WTC11 (cell line): ENCODE measurements around the gene EML6. TPM values are rescaled to one million over a fixed set of nuclear protein-coding genes. Genes with fewer than 3 reads are reported as not detected.

Experiments
- ATAC-seq: fragments of 200-7000 bp; cut with Tn5 transposase; 2 replicates; pipeline ENCODE4 v1.10.0; 2021; ENCODE audit warnings: mild to moderate bottlenecking, moderate library complexity
- CTCF ChIA-PET: fragments of 300-600 bp; sonication (Branson Sonifier 250); formaldehyde crosslinking; loops from one replicate; lab custom pipeline; 2021; ENCODE audit warnings: antibody characterized with exemption; lab: Charles Lee
- POLR2A ChIA-PET: fragments of 350-600 bp; sonication (Branson Sonifier 250); formaldehyde crosslinking; loops from one replicate; lab custom pipeline; 2021; ENCODE audit warnings: antibody characterized with exemption; lab: Charles Lee
- DNase-seq: peaks from one replicate; pipeline ENCODE4 v3.0.0; 2021; ENCODE audit warnings: low spot score
- H3K27ac Mint-ChIP-seq: 2 replicates; pipeline ENCODE4 v1.8.0; 2021; ENCODE audit warnings: mixed read lengths
- H3K27me3 Mint-ChIP-seq: 2 replicates; pipeline ENCODE4 v1.8.0; 2021; ENCODE audit warnings: low read depth, mild to moderate bottlenecking, moderate library complexity, mixed read lengths
- H3K36me3 Mint-ChIP-seq: 2 replicates; pipeline ENCODE4 v1.8.0; 2021; ENCODE audit warnings: mixed read lengths
- H3K4me1 Mint-ChIP-seq: 2 replicates; pipeline ENCODE4 v1.8.0; 2022; ENCODE audit warnings: mixed read lengths
- H3K4me3 Mint-ChIP-seq: 2 replicates; pipeline ENCODE4 v1.8.0; 2021; ENCODE audit warnings: mild to moderate bottlenecking, moderate library complexity, mixed read lengths
- H3K9me3 Mint-ChIP-seq: 2 replicates; pipeline ENCODE4 v1.8.0; 2021; ENCODE audit warnings: mixed read lengths
- CTCF ChIP-seq: fragments of 200-600 bp; IDR thresholded peaks from 2 replicates; pipeline ENCODE4 v1.8.0; 2022; ENCODE audit warnings: antibody characterized with exemption
- E2F1 ChIP-seq: sonication (generic); formaldehyde crosslinking; IDR thresholded peaks from 2 replicates; pipeline ENCODE4 v1.8.0; 2022; ENCODE audit warnings: mild to moderate bottlenecking, missing genetic modification reagents
- ESRRA ChIP-seq: sonication (generic); formaldehyde crosslinking; IDR thresholded peaks from 2 replicates; pipeline ENCODE4 v1.8.1; 2022; ENCODE audit warnings: mild to moderate bottlenecking, missing genetic modification reagents, borderline replicate concordance
- FOXJ3 ChIP-seq: sonication (generic); formaldehyde crosslinking; IDR thresholded peaks from 2 replicates; pipeline ENCODE4 v1.9.0; 2021; ENCODE audit warnings: missing genetic modification reagents, mild to moderate bottlenecking, borderline replicate concordance
- GRHL2 ChIP-seq: fragments of 250-450 bp; sonication (Bioruptor Pico); IDR thresholded peaks from 2 replicates; pipeline ENCODE4 v1.8.0; 2022; ENCODE audit warnings: mild to moderate bottlenecking, moderate library complexity; ENCODE audit not compliant: insufficient replicate concordance, severe bottlenecking
- HMGXB4 ChIP-seq: sonication (generic); formaldehyde crosslinking; IDR thresholded peaks from 2 replicates; pipeline ENCODE4 v1.8.1; 2023; ENCODE audit warnings: mild to moderate bottlenecking, moderate library complexity, missing genetic modification reagents
- IRF2 ChIP-seq: sonication (generic); formaldehyde crosslinking; IDR thresholded peaks from 2 replicates; pipeline ENCODE4 v1.8.0; 2022; ENCODE audit warnings: low read depth, missing genetic modification reagents, borderline replicate concordance
- JUN ChIP-seq: sonication (generic); formaldehyde crosslinking; IDR thresholded peaks from 2 replicates; pipeline ENCODE4 v1.8.0; 2023; ENCODE audit warnings: mild to moderate bottlenecking, missing genetic modification reagents
- KAT7 ChIP-seq: sonication (generic); formaldehyde crosslinking; IDR thresholded peaks from 2 replicates; pipeline ENCODE4 v1.8.1; 2023; ENCODE audit warnings: missing genetic modification reagents, mild to moderate bottlenecking, borderline replicate concordance
- NFATC4 ChIP-seq: fragments of 250-450 bp; sonication (Bioruptor Pico); IDR thresholded peaks from 2 replicates; pipeline ENCODE4 v1.9.0; 2021; ENCODE audit warnings: mild to moderate bottlenecking
- NR1H2 ChIP-seq: sonication (generic); formaldehyde crosslinking; IDR thresholded peaks from 2 replicates; pipeline ENCODE4 v1.9.0; 2021; ENCODE audit warnings: mild to moderate bottlenecking, moderate library complexity, missing genetic modification reagents
- NR3C1 ChIP-seq: sonication (generic); formaldehyde crosslinking; conservative IDR thresholded peaks from 2 replicates; pipeline ENCODE4 v1.8.1; 2023; ENCODE audit warnings: low read depth, mild to moderate bottlenecking, missing genetic modification reagents
- RORB ChIP-seq: fragments of 250-450 bp; sonication (Bioruptor Pico); IDR thresholded peaks from 2 replicates; pipeline ENCODE4 v1.9.0; 2021; ENCODE audit warnings: mild to moderate bottlenecking
- STAT6 ChIP-seq: sonication (generic); formaldehyde crosslinking; conservative IDR thresholded peaks from 2 replicates; pipeline ENCODE4 v1.8.1; 2023; ENCODE audit warnings: mild to moderate bottlenecking, low read depth, missing genetic modification reagents, moderate library complexity
- TP53 ChIP-seq: sonication (generic); formaldehyde crosslinking; IDR thresholded peaks from 2 replicates; pipeline ENCODE4 v1.8.1; 2023; ENCODE audit warnings: mild to moderate bottlenecking, missing genetic modification reagents
- USF1 ChIP-seq: sonication (generic); formaldehyde crosslinking; IDR thresholded peaks from 2 replicates; pipeline ENCODE4 v1.8.0; 2022; ENCODE audit warnings: mild to moderate bottlenecking, missing genetic modification reagents
- ZBTB21 ChIP-seq: sonication (generic); formaldehyde crosslinking; IDR thresholded peaks from 2 replicates; pipeline ENCODE4 v1.8.1; 2023; ENCODE audit warnings: mild to moderate bottlenecking, missing genetic modification reagents, borderline replicate concordance
- ZNF121 ChIP-seq: sonication (generic); formaldehyde crosslinking; IDR thresholded peaks from 2 replicates; pipeline ENCODE4 v1.8.0; 2023; ENCODE audit warnings: missing genetic modification reagents
- ZNF512 ChIP-seq: sonication (generic); formaldehyde crosslinking; IDR thresholded peaks from 2 replicates; pipeline ENCODE4 v1.8.1; 2022; ENCODE audit warnings: missing genetic modification reagents, borderline replicate concordance
- total RNA-seq: library from RNA; stranded (reverse); gene quantifications from 3 replicates; pipeline ENCODE4 v1.2.3, GENCODE V29; 2021

Gene EML6
- total RNA-seq, 1 experiment from 2014 or later, result 2.1 TPM

- TF ChIP-seq NR3C1 (CRISPR knock-in tag), result no peak
- TF ChIP-seq ZBTB21 (CRISPR knock-in tag), result no peak
- TF ChIP-seq E2F1 (CRISPR knock-in tag), result no peak
- TF ChIP-seq RORB (CRISPR knock-in tag), result no peak
These were observed 86.4 kb downstream of the EML6 start (continued) for GRCh38 chr2:54809819-54810218.

GRCh38 chr2:54810246-54810645 is 86.8 kb downstream of the EML6 start:
- Mint-ChIP-seq H3K9me3 (peaks cover 7% of the 10 kb centered on the region), H3K36me3 (peaks cover 4% of the 10 kb centered on the region), H3K27ac (no peak overlapping the region), H3K27me3 (no peaks in the 10 kb centered on the region; the same call in 1 of the 2 replicates), H3K4me1 (peaks cover 8% of the 10 kb centered on the region), H3K4me3 (no peak overlapping the region)
- POLR2A ChIA-PET, result no interaction called here
- TF ChIP-seq CTCF, result no peak
- TF ChIP-seq USF1 (CRISPR knock-in tag), result no peak
- no peak for TF ChIP-seq NFATC4 (CRISPR knock-in tag)
- no peak for TF ChIP-seq GRHL2 (CRISPR knock-in tag)
- no peak for TF ChIP-seq ZNF121 (CRISPR knock-in tag)
- no peak for TF ChIP-seq IRF2 (CRISPR knock-in tag)
- TF ChIP-seq STAT6 (CRISPR knock-in tag), result no peak
- no peak for TF ChIP-seq E2F1 (CRISPR knock-in tag)
- TF ChIP-seq NR1H2 (CRISPR knock-in tag), result no peak
- no peak for TF ChIP-seq ESRRA (CRISPR knock-in tag)
- TF ChIP-seq ZNF512 (CRISPR knock-in tag), result no peak
- TF ChIP-seq FOXJ3 (CRISPR knock-in tag), result no peak
- TF ChIP-seq TP53 (CRISPR knock-in tag), result no peak
- TF ChIP-seq KAT7 (CRISPR knock-in tag), result no peak
- no peak for TF ChIP-seq HMGXB4 (CRISPR knock-in tag)
- no peak for TF ChIP-seq JUN
- CTCF ChIA-PET, result interaction anchor here (1.2 kb wide), 1 partner anchor 28 kb away, joined by 3 read pairs; no protein-coding TSS in a partner anchor
- ATAC-seq (no peak), DNase-seq (no peak)
